Astrocyte of the spinal cord (primary cell): ENCODE data around the gene FRY.

Experiments used
- DNase-seq: peaks from one replicate; pipeline ENCODE4 v3.0.0; 2011; ENCODE audit warnings: low read depth, low spot score
- H3K4me3 ChIP-seq: 2 replicates; pipeline ENCODE4 v1.5.1; 2011; ENCODE audit warnings: low read depth, mild to moderate bottlenecking, low read length, moderate library complexity
- in situ Hi-C: cut with HindIII; loops from 2 replicates; pipeline ENCODE4 v1.10.0; 2017; ENCODE audit warnings: low sequenced_read_pairs
- TF ChIP-seq, protein P1 (sequence below): IDR thresholded peaks from 2 replicates; pipeline ENCODE4 v1.5.1; 2012; ENCODE audit warnings: low read depth, mild to moderate bottlenecking, low read length, inconsistent platforms

The FRY gene

DNA sequence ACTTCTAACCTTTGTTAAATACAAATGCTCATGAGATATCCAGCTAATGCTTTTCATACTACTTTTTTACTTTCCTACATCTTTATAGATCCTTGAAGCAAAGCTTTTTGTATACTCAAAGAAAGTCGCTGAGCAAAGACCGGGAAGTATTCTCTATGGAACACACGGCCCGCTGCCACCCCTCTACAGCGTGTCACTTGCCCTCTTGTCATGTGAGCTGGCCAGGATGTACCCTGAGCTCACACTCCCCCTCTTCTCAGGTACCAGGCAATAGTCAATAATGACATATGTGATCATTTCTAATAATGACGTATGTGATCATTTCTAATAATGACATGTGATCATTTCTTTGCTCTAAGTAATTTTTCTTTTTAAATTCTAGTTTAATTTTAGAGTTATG lies 170.7 kb downstream of the FRY start:
- in situ Hi-C loops = no loop called here
- DNase-seq = no peak
- H3K4me3 ChIP-seq = no peak overlapping the region
- TF ChIP-seq, protein P1, sequence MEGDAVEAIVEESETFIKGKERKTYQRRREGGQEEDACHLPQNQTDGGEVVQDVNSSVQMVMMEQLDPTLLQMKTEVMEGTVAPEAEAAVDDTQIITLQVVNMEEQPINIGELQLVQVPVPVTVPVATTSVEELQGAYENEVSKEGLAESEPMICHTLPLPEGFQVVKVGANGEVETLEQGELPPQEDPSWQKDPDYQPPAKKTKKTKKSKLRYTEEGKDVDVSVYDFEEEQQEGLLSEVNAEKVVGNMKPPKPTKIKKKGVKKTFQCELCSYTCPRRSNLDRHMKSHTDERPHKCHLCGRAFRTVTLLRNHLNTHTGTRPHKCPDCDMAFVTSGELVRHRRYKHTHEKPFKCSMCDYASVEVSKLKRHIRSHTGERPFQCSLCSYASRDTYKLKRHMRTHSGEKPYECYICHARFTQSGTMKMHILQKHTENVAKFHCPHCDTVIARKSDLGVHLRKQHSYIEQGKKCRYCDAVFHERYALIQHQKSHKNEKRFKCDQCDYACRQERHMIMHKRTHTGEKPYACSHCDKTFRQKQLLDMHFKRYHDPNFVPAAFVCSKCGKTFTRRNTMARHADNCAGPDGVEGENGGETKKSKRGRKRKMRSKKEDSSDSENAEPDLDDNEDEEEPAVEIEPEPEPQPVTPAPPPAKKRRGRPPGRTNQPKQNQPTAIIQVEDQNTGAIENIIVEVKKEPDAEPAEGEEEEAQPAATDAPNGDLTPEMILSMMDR = no peak

DNA sequence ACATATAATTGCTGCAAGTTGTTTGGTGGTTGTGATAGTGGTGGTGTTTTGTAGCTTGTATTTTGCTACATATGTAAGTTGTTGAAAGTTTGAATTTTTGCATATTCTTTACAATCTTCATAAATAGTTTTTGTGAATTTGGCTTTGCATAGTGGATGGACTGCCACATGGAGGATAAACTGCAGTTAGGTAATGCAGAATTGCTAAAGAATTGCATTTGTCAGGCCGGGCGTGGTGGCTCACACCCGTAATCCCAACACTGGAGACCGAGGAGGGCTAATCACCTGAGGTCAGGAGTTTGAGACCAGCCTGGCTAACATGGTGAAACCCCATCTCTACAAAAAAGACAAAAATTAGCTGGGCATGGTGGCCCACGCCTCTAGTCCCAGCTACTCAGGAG lies 171.6 kb downstream of the FRY start:
- no peak for DNase-seq
- in situ Hi-C loops = no loop called here
- TF ChIP-seq, protein P1 = no peak
- no peak overlapping the region for H3K4me3 ChIP-seq

DNA sequence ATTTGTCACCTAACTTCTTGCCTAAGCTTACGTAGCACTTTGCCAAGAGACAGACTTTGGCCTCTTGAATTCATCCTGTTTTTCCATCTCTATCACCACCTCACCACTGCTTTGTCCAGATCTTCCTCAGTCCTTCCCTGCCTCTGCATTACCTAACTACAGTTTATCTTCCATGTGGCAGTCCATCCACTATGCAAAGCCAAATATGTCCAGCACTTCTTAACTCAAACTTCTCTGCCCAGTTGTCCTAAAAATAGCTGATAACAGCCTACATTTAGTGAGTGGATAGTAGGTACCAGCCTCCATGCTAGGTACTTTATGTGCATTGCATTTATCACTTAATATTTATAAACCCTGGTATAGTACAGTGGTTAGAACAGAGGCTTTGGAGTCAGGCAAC lies 172.2 kb downstream of the FRY start:
- H3K4me3 ChIP-seq = no peak overlapping the region
- TF ChIP-seq, protein P1 = no peak
- in situ Hi-C loops = no loop called here
- no peak for DNase-seq

DNA sequence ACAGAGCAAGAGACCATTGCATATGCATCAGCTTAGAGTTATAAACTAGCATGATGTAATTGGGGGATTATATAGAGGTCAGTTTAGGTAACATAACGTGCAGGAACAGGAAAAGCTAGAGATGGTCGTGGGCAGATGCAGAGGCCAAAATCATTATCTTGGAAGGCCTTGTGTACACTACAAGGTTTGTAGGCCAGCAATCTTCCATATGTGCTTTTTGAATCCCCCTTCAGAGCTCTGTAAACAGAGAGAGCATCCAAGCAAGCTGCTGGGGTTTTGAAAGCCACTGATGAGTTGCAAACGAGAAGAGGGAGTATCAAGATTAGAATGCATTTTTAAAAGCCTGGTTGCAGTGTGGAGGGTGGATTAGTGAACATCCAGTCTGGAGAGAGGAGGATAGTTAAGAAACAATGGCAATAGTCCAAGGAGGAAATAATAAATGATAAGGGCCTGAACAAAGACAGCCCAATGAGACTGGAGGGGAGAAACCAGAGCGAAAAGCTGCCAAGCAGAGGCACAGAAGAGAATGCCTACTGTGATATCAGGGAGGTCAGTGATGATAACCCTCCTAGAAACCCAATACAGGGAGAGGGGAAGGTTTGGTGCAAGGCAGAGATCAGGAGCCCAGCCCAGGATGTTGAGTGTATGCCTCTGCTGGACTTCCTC lies 174.0 kb downstream of the FRY start:
- in situ Hi-C loops = no loop called here
- H3K4me3 ChIP-seq = no peak overlapping the region
- no peak for DNase-seq
- TF ChIP-seq, protein P1 = no peak

DNA sequence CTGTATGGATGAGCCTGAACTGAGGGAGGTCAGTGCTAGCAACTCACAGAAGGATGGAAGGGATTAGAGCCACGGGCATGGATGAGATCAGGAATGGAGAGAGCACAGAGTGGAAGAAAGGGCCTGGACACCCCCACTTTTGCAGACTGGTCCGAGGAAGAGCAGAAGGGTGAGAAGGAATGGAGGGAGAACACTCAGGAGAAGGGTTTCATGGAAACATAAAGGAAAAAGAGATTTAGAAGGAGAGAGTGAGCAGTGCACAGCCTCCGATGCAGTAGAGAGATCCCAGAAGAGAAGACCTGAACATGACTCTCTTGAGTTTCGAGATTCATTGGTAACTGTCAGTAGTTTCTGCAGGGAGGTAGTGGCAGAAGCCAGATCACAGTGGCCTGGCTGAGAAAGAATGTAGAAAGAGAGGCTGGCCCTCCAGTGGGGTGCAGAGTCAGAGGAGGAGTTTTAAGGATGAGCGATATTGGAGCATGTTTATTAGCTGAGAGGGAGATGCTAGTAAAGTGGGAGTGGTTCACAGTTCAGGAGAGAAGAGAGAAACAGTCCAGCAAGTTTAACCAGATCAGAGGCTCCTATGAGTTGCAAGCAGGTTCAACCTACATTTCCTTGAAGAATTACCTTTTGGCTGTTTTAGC lies 174.6 kb downstream of the FRY start:
- no peak overlapping the region for H3K4me3 ChIP-seq
- in situ Hi-C loops = no loop called here
- TF ChIP-seq, protein P1 = no peak
- no peak for DNase-seq

DNA sequence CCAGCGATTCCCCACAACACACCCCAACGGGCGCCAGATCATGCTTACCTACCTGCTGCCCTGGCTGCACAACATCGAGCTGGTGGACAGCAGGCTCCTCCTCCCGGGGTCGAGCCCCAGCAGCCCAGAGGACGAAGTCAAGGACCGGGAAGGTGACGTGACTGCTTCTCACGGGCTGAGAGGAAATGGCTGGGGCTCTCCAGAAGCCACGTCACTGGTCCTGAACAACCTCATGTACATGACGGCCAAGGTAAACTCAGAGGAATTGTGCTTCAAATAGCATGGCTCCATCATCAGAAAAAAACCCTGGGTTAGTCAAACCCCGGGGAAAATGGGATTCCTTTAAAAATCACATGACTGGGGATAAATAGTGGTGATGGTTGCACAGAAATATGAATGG lies 177.3 kb downstream of the FRY start:
- TF ChIP-seq, protein P1 = no peak
- H3K4me3 ChIP-seq = no peak overlapping the region
- no peak for DNase-seq
- in situ Hi-C loops = no loop called here
